Prostate gland (tissue), 2 donors: ENCODE data around the gene GPAT2.
"Not testable (repeated sequence)": the region's sequence is repeated elsewhere in the genome, so short reads cannot be mapped to it uniquely, and the experiment has no call there.

Experiments
- CTCF ChIP-seq, 4 experiments: fragments of 200-600 bp in 2 of 4; fragments of 450-650 bp in 2 of 4; sonication (generic) in 2 of 4; IDR thresholded peaks; 1 replicate in 3 of 4; 2 replicates in 1 of 4; pipeline ENCODE4 v1.5.1; 2016 to 2019; ENCODE audit warnings: antibody characterized with exemption in 4 of 4, mild to moderate bottlenecking in 2 of 4, moderate library complexity in 2 of 4
- POLR2A ChIP-seq: fragments of 450-650 bp; IDR thresholded peaks from one replicate; pipeline ENCODE4 v1.6.1; 2016; ENCODE audit warnings: antibody characterized with exemption, mild to moderate bottlenecking
- POLR2AphosphoS5 ChIP-seq: sonication (generic); formaldehyde crosslinking; IDR thresholded peaks from one replicate; pipeline ENCODE4 v1.6.1; 2017; ENCODE audit warnings: antibody characterized with exemption

GRCh38 chr2:96016321-96016720 lies 18.4 kb downstream of the GPAT2 start:
- TF ChIP-seq POLR2A; CTCF (IDR thresholded peaks at IDR 0.05); POLR2AphosphoS5: not testable (repeated sequence)
